ENCODE results near the gene CNNM1.

Gene CNNM1

GRCh38 chr10:99418910-99419624, 89.9 kb downstream of the CNNM1 start:
- DNase-seq (ENCODE audit: low read depth, low spot score), result no peak

GRCh38 chr10:99419688-99420087, 90.5 kb downstream of the CNNM1 start:
- DNase-seq (ENCODE audit: low read depth, low spot score), result no peak

DNA sequence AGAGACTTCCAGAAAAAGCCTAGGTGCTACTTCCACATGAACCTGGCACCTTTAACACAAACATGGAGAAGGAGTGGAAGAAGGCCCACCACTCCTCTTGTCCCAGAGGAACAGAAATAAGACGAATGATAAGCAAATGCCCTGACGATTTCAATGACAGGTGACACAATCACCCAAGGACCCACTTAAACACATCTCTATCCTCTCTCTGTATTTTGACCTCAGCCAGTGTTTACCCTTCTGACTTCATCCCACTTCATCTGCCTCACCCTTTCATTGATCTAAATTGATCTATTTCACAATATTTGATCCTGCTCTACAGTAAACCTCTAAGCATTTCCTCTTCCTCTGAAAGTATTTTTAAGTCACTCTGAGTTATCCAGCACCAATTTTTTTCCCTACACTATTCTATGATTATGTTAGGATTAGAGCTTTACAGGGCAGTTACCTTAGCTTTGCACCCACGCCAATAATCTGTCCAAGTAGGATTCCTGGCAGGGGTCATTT, 92.1 kb downstream of the CNNM1 start:
- no peak for DNase-seq (ENCODE audit: low read depth, low spot score)

DNA sequence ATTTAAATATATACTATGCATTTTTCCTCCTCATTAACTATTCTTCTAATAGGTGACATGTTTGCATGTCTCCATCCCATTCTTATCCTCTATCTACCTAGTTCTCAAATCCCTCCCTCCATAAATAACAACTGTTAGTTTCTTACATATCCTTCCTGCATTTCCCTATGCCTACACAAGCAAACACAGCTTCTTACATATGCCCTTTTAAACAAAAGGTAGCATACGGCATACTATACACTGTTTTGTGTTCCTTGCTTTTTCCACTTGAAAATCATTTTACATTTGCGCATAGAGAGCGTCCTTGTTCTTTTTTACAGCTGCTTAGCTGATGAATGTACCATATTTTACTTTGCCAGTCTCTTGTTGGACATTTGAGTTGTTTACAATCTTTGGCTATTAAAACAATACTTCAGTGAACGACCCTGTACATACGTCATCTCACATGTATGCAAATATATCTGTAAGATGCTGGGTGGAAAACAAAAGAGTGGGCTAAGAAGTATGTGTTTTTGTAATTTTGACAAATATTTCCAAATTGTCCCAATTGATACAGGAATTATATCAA, 93.5 kb downstream of the CNNM1 start:
- no peak for DNase-seq (ENCODE audit: low read depth, low spot score)

GRCh38 chr10:99424656-99425055, 95.5 kb downstream of the CNNM1 start:
- no peak for DNase-seq (ENCODE audit: low read depth, low spot score)

DNA sequence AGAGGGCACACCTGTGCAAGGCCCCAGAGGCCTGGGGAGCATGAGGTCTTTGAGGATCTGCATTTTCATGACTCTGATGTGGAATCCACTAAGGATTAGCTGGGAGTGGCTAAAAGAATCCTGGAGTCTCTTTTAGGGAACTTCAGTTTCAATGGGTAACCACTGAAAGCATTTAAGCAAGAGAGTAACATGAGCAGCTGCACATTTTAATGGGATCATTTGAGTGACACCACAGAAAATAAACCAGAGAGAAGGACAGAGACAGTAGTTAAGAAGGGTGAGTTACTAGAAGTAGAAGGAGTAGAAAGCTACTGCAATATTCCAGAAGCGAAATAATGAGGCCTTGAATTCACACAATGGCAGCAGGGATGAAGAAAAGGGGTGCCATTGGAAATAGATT, 96.0 kb downstream of the CNNM1 start:
- no peak for DNase-seq (ENCODE audit: low read depth, low spot score)

DNA sequence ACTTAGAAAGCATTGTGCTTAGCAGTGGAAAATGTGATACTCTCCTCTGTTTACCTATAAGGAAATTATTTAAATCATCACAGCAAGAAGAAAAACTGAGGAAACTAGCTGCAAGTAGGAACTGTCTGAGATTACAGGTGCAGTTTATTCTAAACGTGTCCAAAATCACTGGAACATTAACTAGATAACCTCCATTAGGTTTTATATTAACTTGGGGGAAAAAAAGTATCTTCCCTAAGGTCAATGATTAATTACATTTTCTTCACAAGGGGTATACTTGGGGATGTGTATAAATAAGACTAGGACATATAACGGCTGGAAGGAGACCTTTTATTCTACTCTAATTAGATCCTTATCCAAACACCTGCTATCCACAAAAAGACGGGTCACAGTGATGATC, 97.5 kb downstream of the CNNM1 start:
- no peak for DNase-seq (ENCODE audit: low read depth, low spot score)

- DNase-seq (ENCODE audit: low read depth, low spot score), result no peak
Observed at GRCh38 chr10:99427566-99428190, 98.5 kb downstream of the CNNM1 start.

DNA sequence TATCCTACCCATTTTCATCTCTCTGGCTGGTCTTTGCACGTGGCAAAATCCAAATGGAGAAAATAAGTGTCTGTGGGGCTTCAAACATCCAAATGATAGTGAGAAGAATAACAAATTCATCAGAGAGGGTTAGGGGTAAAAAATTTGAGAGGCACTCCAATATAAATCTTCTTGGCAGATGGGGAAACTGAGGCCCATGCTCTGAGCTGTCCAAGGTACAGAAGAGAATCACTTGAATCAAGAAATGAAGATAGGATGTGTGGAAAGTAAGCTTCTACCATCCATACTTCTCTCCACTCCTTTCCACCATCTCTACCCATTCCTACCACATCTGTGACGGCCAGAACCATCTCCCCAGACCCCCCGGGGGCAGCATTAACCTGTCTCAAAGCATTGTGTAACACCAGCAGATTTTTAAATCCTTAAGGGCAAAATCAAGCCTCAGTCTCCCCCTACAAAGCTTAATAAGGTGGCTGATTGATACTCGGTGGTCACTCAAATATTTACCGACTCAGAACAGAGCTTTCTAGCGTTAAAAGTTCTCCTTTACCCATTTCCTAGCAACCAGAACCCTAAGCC, 100.5 kb downstream of the CNNM1 start:
- DNase-seq (ENCODE audit: low read depth, low spot score), result no peak

GRCh38 chr10:99430116-99430450, 100.9 kb downstream of the CNNM1 start:
- DNase-seq (ENCODE audit: low read depth, low spot score), result no peak

GRCh38 chr10:99430451-99431189, 101.5 kb downstream of the CNNM1 start, which contains the start of gene GOT1:
Gene GOT1 (minus strand): TSS chr10:99430624. CDS start chr10:99430565, 59 bp downstream.
- peak; percentile 91 for DNase-seq (ENCODE audit: low read depth, low spot score)

DNA sequence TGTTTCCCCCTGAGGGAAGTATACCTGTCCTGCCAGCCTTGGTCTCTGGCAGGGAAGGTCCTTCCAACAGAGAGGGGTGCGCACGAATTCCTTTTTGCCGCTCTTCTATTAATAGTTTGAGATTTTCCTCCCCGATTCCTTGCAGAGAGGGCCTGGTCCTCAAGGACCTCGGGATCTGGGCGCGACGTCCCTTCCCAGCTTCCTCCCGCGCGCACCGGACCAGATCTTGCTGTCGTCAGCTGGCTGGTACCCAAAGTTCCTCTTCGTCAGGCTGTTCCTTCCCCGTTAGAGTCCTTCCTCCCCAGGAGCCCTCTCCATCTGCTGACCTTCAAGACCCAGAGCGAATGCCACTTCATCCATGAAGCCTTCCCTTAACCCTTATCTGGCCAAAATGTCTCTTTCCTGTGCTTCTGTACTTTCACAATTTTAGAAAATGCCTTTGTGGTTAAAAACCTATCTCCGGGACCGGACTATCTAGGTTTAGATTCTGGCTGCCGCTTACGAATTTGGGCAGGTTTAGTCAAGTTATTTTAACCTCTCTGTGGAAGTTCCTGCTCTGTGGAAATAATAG, 102.1 kb downstream of the CNNM1 start:
- DNase-seq (ENCODE audit: low read depth, low spot score), result no peak

DNA sequence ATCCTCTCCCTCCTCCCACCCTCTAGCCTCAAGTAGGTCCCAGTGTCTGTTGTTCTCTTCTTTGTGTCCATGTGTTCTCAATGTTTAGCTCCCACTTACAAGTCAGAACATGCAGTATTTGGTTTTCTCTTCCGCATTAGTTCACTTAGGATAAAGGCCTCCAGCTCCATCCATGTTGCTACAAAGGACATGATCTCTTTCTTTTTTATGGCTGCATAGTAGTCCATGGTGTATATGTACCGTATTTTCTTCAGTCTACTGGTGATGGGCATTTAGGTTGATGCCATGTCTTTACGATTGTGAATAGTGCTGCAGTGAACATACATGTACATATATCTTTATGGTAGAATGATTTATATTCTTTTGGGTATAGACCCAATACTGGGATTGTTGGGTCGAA, 102.9 kb downstream of the CNNM1 start:
- no peak for DNase-seq (ENCODE audit: low read depth, low spot score)

GRCh38 chr10:99432881-99433280, 103.7 kb downstream of the CNNM1 start:
- no peak for DNase-seq (ENCODE audit: low read depth, low spot score)

- no peak for DNase-seq (ENCODE audit: low read depth, low spot score)
Observed at GRCh38 chr10:99433378-99434020, 104.3 kb downstream of the CNNM1 start.

GRCh38 chr10:99435986-99436638, 107.0 kb downstream of the CNNM1 start:
- no peak for DNase-seq (ENCODE audit: low read depth, low spot score)

- no peak for DNase-seq (ENCODE audit: low read depth, low spot score)
Observed at GRCh38 chr10:99438890-99439289, 109.7 kb downstream of the CNNM1 start.

DNA sequence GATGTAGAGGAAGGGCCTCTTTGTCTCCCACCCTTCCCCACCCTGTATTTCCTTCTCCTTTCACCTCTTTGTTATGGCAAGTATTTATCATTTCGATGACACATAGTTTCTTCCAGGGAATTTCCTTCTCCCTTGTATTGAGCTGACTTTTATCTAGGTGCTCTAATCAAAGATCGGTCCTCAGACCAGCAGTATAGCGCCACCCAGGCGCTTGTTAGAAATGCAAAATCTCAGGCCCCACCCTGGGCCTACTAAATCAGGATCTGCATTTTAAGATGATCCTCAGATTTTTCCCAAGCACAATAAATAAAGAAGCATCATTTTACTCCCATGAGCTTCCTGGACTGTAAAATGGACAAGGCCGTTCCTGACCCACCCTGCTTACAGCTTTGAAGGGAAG, 113.2 kb downstream of the CNNM1 start:
- DNase-seq (ENCODE audit: low read depth, low spot score), result no peak

GRCh38 chr10:99443500-99443899, 114.3 kb downstream of the CNNM1 start:
- no peak for DNase-seq (ENCODE audit: low read depth, low spot score)
